ENCODE measurements around the gene CEP83. TPM values are rescaled to one million over a fixed set of nuclear protein-coding genes. Genes with fewer than 3 reads are reported as not detected.

Gene CEP83
- total and polyA plus RNA-seq, 2 experiments from 2014 or later = 29.8 to 33.7 TPM

- TF ChIP-seq, protein P1, sequence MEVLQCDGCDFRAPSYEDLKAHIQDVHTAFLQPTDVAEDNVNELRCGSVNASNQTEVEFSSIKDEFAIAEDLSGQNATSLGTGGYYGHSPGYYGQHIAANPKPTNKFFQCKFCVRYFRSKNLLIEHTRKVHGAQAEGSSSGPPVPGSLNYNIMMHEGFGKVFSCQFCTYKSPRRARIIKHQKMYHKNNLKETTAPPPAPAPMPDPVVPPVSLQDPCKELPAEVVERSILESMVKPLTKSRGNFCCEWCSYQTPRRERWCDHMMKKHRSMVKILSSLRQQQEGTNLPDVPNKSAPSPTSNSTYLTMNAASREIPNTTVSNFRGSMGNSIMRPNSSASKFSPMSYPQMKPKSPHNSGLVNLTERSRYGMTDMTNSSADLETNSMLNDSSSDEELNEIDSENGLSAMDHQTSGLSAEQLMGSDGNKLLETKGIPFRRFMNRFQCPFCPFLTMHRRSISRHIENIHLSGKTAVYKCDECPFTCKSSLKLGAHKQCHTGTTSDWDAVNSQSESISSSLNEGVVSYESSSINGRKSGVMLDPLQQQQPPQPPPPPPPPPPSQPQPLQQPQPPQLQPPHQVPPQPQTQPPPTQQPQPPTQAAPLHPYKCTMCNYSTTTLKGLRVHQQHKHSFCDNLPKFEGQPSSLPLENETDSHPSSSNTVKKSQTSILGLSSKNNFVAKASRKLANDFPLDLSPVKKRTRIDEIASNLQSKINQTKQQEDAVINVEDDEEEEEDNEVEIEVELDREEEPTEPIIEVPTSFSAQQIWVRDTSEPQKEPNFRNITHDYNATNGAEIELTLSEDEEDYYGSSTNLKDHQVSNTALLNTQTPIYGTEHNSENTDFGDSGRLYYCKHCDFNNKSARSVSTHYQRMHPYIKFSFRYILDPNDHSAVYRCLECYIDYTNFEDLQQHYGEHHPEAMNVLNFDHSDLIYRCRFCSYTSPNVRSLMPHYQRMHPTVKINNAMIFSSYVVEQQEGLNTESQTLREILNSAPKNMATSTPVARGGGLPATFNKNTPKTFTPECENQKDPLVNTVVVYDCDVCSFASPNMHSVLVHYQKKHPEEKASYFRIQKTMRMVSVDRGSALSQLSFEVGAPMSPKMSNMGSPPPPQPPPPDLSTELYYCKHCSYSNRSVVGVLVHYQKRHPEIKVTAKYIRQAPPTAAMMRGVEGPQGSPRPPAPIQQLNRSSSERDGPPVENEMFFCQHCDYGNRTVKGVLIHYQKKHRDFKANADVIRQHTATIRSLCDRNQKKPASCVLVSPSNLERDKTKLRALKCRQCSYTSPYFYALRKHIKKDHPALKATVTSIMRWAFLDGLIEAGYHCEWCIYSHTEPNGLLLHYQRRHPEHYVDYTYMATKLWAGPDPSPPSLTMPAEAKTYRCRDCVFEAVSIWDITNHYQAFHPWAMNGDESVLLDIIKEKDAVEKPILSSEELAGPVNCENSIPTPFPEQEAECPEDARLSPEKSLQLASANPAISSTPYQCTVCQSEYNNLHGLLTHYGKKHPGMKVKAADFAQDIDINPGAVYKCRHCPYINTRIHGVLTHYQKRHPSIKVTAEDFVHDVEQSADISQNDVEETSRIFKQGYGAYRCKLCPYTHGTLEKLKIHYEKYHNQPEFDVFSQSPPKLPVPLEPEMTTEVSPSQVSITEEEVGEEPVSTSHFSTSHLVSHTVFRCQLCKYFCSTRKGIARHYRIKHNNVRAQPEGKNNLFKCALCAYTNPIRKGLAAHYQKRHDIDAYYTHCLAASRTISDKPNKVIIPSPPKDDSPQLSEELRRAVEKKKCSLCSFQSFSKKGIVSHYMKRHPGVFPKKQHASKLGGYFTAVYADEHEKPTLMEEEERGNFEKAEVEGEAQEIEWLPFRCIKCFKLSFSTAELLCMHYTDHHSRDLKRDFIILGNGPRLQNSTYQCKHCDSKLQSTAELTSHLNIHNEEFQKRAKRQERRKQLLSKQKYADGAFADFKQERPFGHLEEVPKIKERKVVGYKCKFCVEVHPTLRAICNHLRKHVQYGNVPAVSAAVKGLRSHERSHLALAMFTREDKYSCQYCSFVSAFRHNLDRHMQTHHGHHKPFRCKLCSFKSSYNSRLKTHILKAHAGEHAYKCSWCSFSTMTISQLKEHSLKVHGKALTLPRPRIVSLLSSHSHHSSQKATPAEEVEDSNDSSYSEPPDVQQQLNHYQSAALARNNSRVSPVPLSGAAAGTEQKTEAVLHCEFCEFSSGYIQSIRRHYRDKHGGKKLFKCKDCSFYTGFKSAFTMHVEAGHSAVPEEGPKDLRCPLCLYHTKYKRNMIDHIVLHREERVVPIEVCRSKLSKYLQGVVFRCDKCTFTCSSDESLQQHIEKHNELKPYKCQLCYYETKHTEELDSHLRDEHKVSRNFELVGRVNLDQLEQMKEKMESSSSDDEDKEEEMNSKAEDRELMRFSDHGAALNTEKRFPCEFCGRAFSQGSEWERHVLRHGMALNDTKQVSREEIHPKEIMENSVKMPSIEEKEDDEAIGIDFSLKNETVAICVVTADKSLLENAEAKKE (CRISPR knock-in tag; IDR thresholded peaks at IDR 0.05) = no peak
- no peak for TF ChIP-seq EZH2phosphoT487 (IDR thresholded peaks at IDR 0.05; ENCODE audit: unreplicated experiment)
Measured at GRCh38 chr12:94284046-94284445, 175.6 kb downstream of the CEP83 start (continued).

- H3K27me3 ChIP-seq (ENCODE audit: insufficient read depth) = no peaks in the 10 kb centered on the region
- H3K4me2 ChIP-seq = no peak overlapping the region
- ATAC-seq = no peak
- peaks cover 20% of the 10 kb centered on the region for H3K4me1 ChIP-seq (ENCODE audit: insufficient read depth)
- no peaks in the 10 kb centered on the region for H4K20me1 ChIP-seq (replicated peaks; ENCODE audit: insufficient read depth)
- no peaks in the 10 kb centered on the region for H3K36me3 ChIP-seq (ENCODE audit: insufficient read depth)
- H2AFZ ChIP-seq = no peak overlapping the region
- H3K9me2 ChIP-seq (ENCODE audit: insufficient read depth) = no peaks in the 10 kb centered on the region
- no peak overlapping the region for H3K4me3 ChIP-seq
- Mint-ChIP-seq H3K27ac (no peak overlapping the region), H3K4me1 (peaks cover 33% of the 10 kb centered on the region), H3K4me3 (no peak overlapping the region), H3K27me3 (ENCODE audit: insufficient read depth, low read depth, poor library complexity) (peaks cover 9% of the 10 kb centered on the region), H3K9me3 (no peaks in the 10 kb centered on the region), H3K36me3 (ENCODE audit: low read depth) (no peaks in the 10 kb centered on the region)
- no peak for DNase-seq (ENCODE audit: low spot score)
- H3F3A ChIP-seq (replicated peaks; ENCODE audit: low read depth) = no peaks in the 10 kb centered on the region
- H3K27ac ChIP-seq (ENCODE audit: low read depth) = no peak overlapping the region
- H3K79me2 ChIP-seq (replicated peaks; ENCODE audit: insufficient read depth) = no peaks in the 10 kb centered on the region
- no peak for TF ChIP-seq EZH2phosphoT487 (IDR thresholded peaks at IDR 0.05; ENCODE audit: unreplicated experiment)
- no peak for TF ChIP-seq STAT1 (IDR thresholded peaks at IDR 0.05; ENCODE audit: unreplicated experiment)
- no peak for TF ChIP-seq JUNB (IDR thresholded peaks at IDR 0.05; ENCODE audit: unreplicated experiment)
- TF ChIP-seq ZNF114 (CRISPR knock-in tag; IDR thresholded peaks at IDR 0.05) = no peak
- TF ChIP-seq, protein P1 (CRISPR knock-in tag; IDR thresholded peaks at IDR 0.05) = no peak
- TF ChIP-seq CTCF (conservative IDR thresholded peaks at IDR 0.05; ENCODE audit: low read depth in 2 of 2) = no peak
- TF ChIP-seq EZH2 (IDR thresholded peaks at IDR 0.05; ENCODE audit: low read depth, unreplicated experiment) = no peak
- no peak for TF ChIP-seq POLR2AphosphoS5 (IDR thresholded peaks at IDR 0.05; ENCODE audit: low read depth)
- TF ChIP-seq NANOG (IDR thresholded peaks at IDR 0.05; ENCODE audit: borderline replicate concordance) = no peak
Measured at GRCh38 chr12:94282675-94283074, 177.0 kb downstream of the CEP83 start.

Data from GM23338 (cell line).